ENCODE data around the gene CORO1C. TPM values are rescaled to one million over a fixed set of nuclear protein-coding genes. Genes with fewer than 3 reads are reported as not detected.

Gene CORO1C
- total RNA-seq, 1 donor from 2014 or later = 59.6 TPM

- intact Hi-C loops (cut with micrococcal nuclease) = no loop called here
- no peaks in the 10 kb centered on the region for H3K36me3 ChIP-seq
- no peak overlapping the region for H3K27ac ChIP-seq (replicated peaks)
- TF ChIP-seq, protein P1, sequence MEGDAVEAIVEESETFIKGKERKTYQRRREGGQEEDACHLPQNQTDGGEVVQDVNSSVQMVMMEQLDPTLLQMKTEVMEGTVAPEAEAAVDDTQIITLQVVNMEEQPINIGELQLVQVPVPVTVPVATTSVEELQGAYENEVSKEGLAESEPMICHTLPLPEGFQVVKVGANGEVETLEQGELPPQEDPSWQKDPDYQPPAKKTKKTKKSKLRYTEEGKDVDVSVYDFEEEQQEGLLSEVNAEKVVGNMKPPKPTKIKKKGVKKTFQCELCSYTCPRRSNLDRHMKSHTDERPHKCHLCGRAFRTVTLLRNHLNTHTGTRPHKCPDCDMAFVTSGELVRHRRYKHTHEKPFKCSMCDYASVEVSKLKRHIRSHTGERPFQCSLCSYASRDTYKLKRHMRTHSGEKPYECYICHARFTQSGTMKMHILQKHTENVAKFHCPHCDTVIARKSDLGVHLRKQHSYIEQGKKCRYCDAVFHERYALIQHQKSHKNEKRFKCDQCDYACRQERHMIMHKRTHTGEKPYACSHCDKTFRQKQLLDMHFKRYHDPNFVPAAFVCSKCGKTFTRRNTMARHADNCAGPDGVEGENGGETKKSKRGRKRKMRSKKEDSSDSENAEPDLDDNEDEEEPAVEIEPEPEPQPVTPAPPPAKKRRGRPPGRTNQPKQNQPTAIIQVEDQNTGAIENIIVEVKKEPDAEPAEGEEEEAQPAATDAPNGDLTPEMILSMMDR (IDR thresholded peaks at IDR 0.05; ENCODE audit: borderline replicate concordance) = no peak
- DNase-seq = no peak
- no peaks in the 10 kb centered on the region for H3K4me1 ChIP-seq
- H3K9me3 ChIP-seq (replicated peaks) = no peaks in the 10 kb centered on the region
- no peak overlapping the region for H3K4me3 ChIP-seq
- H3K27me3 ChIP-seq (ENCODE audit: low read depth) = no peaks in the 10 kb centered on the region
These were observed 28.6 kb upstream of the CORO1C start for GRCh38 chr12:108759924-108760323.

- no peak overlapping the region for H3K4me3 ChIP-seq
- H3K27ac ChIP-seq (replicated peaks) = no peak overlapping the region
- H3K4me1 ChIP-seq = no peaks in the 10 kb centered on the region
- no peaks in the 10 kb centered on the region for H3K9me3 ChIP-seq (replicated peaks)
- no peak for DNase-seq
- H3K36me3 ChIP-seq = no peaks in the 10 kb centered on the region
- TF ChIP-seq, protein P1 (IDR thresholded peaks at IDR 0.05; ENCODE audit: borderline replicate concordance) = no peak
- no peaks in the 10 kb centered on the region for H3K27me3 ChIP-seq (ENCODE audit: low read depth)
- intact Hi-C loops (cut with micrococcal nuclease) = no loop called here
These were observed 26.5 kb upstream of the CORO1C start for GRCh38 chr12:108757856-108758255.

DNA sequence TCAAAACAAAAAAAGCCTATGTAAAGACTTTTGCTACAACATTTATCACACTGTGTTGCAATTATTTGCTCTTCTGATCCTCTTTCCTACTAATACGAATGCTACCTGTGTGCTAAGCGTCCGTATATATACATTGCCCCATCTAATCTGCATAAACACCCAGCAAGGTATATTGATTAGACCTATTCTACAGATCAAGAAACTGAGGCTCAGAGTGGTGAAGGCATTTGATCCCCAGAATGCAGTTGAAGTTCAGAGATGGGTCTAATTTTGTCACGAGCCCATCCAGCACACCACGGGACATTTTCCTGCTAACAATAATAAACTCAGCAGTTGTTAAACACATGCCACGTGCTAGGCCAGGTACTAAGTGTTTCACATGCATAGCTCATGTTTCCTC lies 25.1 kb upstream of the CORO1C start:
- Histone ChIP-seq H3K27me3 (ENCODE audit: low read depth) (no peaks in the 10 kb centered on the region), H3K9me3 (replicated peaks) (no peaks in the 10 kb centered on the region), H3K36me3 (no peaks in the 10 kb centered on the region), H3K4me3 (no peak overlapping the region), H3K27ac (replicated peaks) (no peak overlapping the region), H3K4me1 (no peaks in the 10 kb centered on the region)
- intact Hi-C loops (cut with micrococcal nuclease) = no loop called here
- no peak for DNase-seq
- TF ChIP-seq, protein P1 (IDR thresholded peaks at IDR 0.05; ENCODE audit: borderline replicate concordance) = no peak

DNA sequence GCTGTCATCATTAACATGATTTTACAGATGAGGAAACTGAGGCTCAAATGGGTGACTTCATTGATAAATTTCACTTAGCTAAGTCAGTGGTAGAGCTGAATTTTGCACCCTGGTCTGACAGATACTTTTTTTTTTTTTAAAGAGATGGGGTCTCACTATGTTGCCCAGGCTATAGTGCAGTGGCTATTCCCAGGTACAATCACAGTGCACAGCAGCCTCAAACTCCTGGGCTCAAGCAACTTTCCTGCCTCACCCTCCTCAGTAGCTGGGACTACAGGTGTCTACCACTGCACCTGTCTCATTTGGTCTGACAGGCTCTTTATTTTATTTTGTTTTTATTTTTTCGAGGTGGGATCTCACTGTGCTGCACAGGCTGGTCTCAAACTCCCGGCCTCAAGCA lies 24.2 kb upstream of the CORO1C start:
- no peaks in the 10 kb centered on the region for H3K4me1 ChIP-seq
- TF ChIP-seq, protein P1 (IDR thresholded peaks at IDR 0.05; ENCODE audit: borderline replicate concordance) = no peak
- DNase-seq = no peak
- no peak overlapping the region for H3K27ac ChIP-seq (replicated peaks)
- H3K27me3 ChIP-seq (ENCODE audit: low read depth) = no peaks in the 10 kb centered on the region
- H3K4me3 ChIP-seq = no peak overlapping the region
- intact Hi-C loops (cut with micrococcal nuclease) = no loop called here
- H3K9me3 ChIP-seq (replicated peaks) = no peaks in the 10 kb centered on the region
- no peaks in the 10 kb centered on the region for H3K36me3 ChIP-seq

GRCh38 chr12:108753976-108754375 lies 22.7 kb upstream of the CORO1C start:
- no peaks in the 10 kb centered on the region for H3K4me1 ChIP-seq
- H3K4me3 ChIP-seq = no peak overlapping the region
- no peaks in the 10 kb centered on the region for H3K36me3 ChIP-seq
- TF ChIP-seq, protein P1 (IDR thresholded peaks at IDR 0.05; ENCODE audit: borderline replicate concordance) = no peak
- H3K9me3 ChIP-seq (replicated peaks) = no peaks in the 10 kb centered on the region
- no peak for DNase-seq
- intact Hi-C loops (cut with micrococcal nuclease) = no loop called here
- no peaks in the 10 kb centered on the region for H3K27me3 ChIP-seq (ENCODE audit: low read depth)
- no peak overlapping the region for H3K27ac ChIP-seq (replicated peaks)

DNA sequence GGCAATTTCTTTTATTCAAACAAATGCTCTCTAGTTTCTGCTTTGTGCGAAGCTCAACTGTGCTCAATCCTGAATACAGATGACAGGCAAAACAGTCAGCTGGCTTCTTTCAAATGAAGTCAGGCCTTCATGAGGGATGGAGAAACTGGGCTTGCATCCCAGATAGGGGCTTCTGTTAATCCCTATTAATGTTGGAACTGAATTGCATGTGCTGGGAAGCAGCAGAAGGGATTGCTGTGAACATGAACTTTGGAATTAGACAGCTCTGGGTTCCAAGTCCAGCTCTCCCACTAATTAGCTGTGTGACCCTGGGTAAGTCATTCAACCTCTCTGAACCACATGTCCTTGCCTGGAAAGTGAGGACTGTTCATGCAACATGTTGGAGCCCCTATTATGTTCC lies 21.1 kb upstream of the CORO1C start:
- Histone ChIP-seq H3K4me1 (no peaks in the 10 kb centered on the region), H3K4me3 (no peak overlapping the region), H3K27me3 (ENCODE audit: low read depth) (no peaks in the 10 kb centered on the region), H3K9me3 (replicated peaks) (no peaks in the 10 kb centered on the region), H3K36me3 (no peaks in the 10 kb centered on the region), H3K27ac (replicated peaks) (peak overlapping the region; percentile 47)
- no peak for DNase-seq
- TF ChIP-seq, protein P1 (IDR thresholded peaks at IDR 0.05; ENCODE audit: borderline replicate concordance) = no peak
- intact Hi-C loops (cut with micrococcal nuclease) = no loop called here
